CD4-positive, alpha-beta T cell (primary cell): ENCODE results near the gene S100A6. TPM values are rescaled to one million over a fixed set of nuclear protein-coding genes. Genes with fewer than 3 reads are reported as not detected.

Experiments
- ATAC-seq: fragments of 200-7000 bp; cut with Tn5 transposase; one replicate; pipeline ENCODE4 v1.10.0; 2022; ENCODE audit warnings: mild to moderate bottlenecking; ENCODE audit not compliant: poor library complexity
- CTCF ChIA-PET: fragments of 350-600 bp; sonication (Branson Sonifier 250); formaldehyde crosslinking; loops from one replicate; lab custom pipeline; 2021; ENCODE audit warnings: antibody characterized with exemption, inconsistent platforms; lab: Charles Lee
- POLR2A ChIA-PET: fragments of 350-600 bp; sonication (Branson Sonifier 250); formaldehyde crosslinking; loops from one replicate; lab custom pipeline; 2021; ENCODE audit warnings: antibody characterized with exemption, inconsistent platforms; lab: Charles Lee
- DNase-seq, 14 experiments: peaks; one replicate each; pipeline ENCODE4 v3.0.0-alpha.2; 2013 to 2020; ENCODE audit warnings: mixed read lengths in 2 of 14
- H3K27ac ChIP-seq, 2 donors: one replicate each; pipeline versions ENCODE4 v1.5.1 to v1.7.0; 2013; ENCODE audit warnings: low read length in 2 of 2, low read depth in 1 of 2, mild to moderate bottlenecking in 1 of 2
- H3K27me3 ChIP-seq, 2 experiments: 1 replicate in 1 of 2; 2 replicates in 1 of 2; pipeline versions ENCODE4 v1.6.1 to v1.7.0; 2013; ENCODE audit warnings: low read length in 2 of 2, control low read depth in 1 of 2, mild to moderate bottlenecking in 1 of 2, moderate library complexity in 1 of 2; ENCODE audit not compliant: insufficient read depth in 2 of 2, control insufficient read depth in 1 of 2
- H3K36me3 ChIP-seq: one replicate; pipeline ENCODE4 v1.6.1; 2013; ENCODE audit warnings: low read length, control low read depth; ENCODE audit not compliant: insufficient read depth
- H3K4me1 ChIP-seq: one replicate; pipeline ENCODE4 v1.6.1; 2013; ENCODE audit warnings: low read length, control low read depth; ENCODE audit not compliant: insufficient read depth
- H3K4me3 ChIP-seq: one replicate; pipeline ENCODE4 v1.5.1; 2013; ENCODE audit warnings: mild to moderate bottlenecking, low read length, moderate library complexity
- H3K9me3 ChIP-seq, 2 experiments: 1 replicate in 1 of 2; 2 replicates in 1 of 2; pipeline versions ENCODE4 v1.6.1 to v1.7.0; 2013; ENCODE audit warnings: low read length in 2 of 2, mild to moderate bottlenecking in 2 of 2, control low read depth in 1 of 2, moderate library complexity in 1 of 2; ENCODE audit not compliant: control insufficient read depth in 1 of 2, insufficient read depth in 1 of 2
- H3K27ac Mint-ChIP-seq: one replicate; pipeline ENCODE4 v1.8.0; 2020; ENCODE audit warnings: mixed read lengths
- H3K27me3 Mint-ChIP-seq: one replicate; pipeline ENCODE4 v1.8.0; 2021; ENCODE audit warnings: mixed read lengths
- H3K36me3 Mint-ChIP-seq: one replicate; pipeline ENCODE4 v1.8.0; 2021; ENCODE audit warnings: low read depth, mixed read lengths
- H3K4me1 Mint-ChIP-seq: one replicate; pipeline ENCODE4 v1.8.0; 2021; ENCODE audit warnings: low read depth, mixed read lengths
- H3K4me3 Mint-ChIP-seq: one replicate; pipeline ENCODE4 v1.8.0; 2020; ENCODE audit warnings: mild to moderate bottlenecking, mixed read lengths
- H3K9me3 Mint-ChIP-seq: one replicate; pipeline ENCODE4 v1.8.0; 2020; ENCODE audit warnings: mixed read lengths
- intact Hi-C, 2 experiments: fragments of 100-400 bp; cut with DNase I in 1 of 2; cut with micrococcal nuclease in 1 of 2; formaldehyde crosslinking; loops; one replicate each; pipeline versions ENCODE4 v1.15.1 to v1.9.0; 2023 to 2025; cut with DNase I, micrococcal nuclease
- total RNA-seq, 174 experiments: library from RNA in 2 of 174; stranded (reverse) in 2 of 174; gene quantifications; one replicate each; pipeline ENCODE4 v1.2.3 and lab custom pipeline; 2021 to 2026
- TF ChIP-seq, protein P1 (sequence below): fragments of 200-600 bp; IDR thresholded peaks from one replicate; pipeline ENCODE4 v1.8.0; 2022; ENCODE audit warnings: antibody characterized with exemption, mild to moderate bottlenecking

S100A6 gene
- total RNA-seq, 2 experiments from 2014 or later = 172 to 175 TPM

DNA sequence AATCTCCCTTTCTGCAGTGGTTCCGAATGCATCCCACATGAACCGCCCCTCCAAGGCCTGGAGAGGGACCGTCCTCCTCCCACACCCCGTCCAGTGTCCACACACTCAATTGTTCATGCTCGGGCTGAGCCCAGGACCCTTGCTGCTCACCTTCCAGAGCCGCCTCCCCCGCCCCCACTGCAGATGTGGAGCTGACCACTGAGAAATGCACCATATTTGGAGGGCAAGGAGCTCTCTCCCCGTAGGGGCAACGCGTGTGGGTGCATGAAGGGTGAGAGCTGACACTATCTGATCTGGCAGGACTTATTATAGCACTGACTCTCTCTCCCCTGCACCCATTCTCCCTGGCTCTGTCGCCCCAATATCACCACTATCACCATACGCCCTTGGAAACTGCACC lies 17.3 kb upstream of the S100A6 start:
- POLR2A ChIA-PET = interaction anchor here (2.0 to 2.2 kb wide), 2 partner anchors 8 to 19 kb away, joined by 5 to 10 read pairs; partner anchors contain the start of gene S100A4
- ATAC-seq (no peak), DNase-seq (no peak)
- no peaks in the 10 kb centered on the region for H3K27me3 ChIP-seq
- H3K9me3 ChIP-seq = no peaks in the 10 kb centered on the region
- H3K36me3 ChIP-seq = no peaks in the 10 kb centered on the region
- H3K27ac Mint-ChIP-seq = no peak overlapping the region
- no peaks in the 10 kb centered on the region for H3K9me3 Mint-ChIP-seq
- CTCF ChIA-PET = no interaction called here
- peaks cover 8% of the 10 kb centered on the region for H3K4me1 Mint-ChIP-seq
- no peaks in the 10 kb centered on the region for H3K27me3 Mint-ChIP-seq
- intact Hi-C loops = no loop called here
- H3K4me1 ChIP-seq = peaks cover 15% of the 10 kb centered on the region
- no peaks in the 10 kb centered on the region for H3K36me3 Mint-ChIP-seq
- H3K4me3 Mint-ChIP-seq = no peak overlapping the region
- TF ChIP-seq, protein P1, sequence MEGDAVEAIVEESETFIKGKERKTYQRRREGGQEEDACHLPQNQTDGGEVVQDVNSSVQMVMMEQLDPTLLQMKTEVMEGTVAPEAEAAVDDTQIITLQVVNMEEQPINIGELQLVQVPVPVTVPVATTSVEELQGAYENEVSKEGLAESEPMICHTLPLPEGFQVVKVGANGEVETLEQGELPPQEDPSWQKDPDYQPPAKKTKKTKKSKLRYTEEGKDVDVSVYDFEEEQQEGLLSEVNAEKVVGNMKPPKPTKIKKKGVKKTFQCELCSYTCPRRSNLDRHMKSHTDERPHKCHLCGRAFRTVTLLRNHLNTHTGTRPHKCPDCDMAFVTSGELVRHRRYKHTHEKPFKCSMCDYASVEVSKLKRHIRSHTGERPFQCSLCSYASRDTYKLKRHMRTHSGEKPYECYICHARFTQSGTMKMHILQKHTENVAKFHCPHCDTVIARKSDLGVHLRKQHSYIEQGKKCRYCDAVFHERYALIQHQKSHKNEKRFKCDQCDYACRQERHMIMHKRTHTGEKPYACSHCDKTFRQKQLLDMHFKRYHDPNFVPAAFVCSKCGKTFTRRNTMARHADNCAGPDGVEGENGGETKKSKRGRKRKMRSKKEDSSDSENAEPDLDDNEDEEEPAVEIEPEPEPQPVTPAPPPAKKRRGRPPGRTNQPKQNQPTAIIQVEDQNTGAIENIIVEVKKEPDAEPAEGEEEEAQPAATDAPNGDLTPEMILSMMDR = no peak
- H3K4me3 ChIP-seq = no peak overlapping the region
- H3K27ac ChIP-seq = no peak overlapping the region

DNA sequence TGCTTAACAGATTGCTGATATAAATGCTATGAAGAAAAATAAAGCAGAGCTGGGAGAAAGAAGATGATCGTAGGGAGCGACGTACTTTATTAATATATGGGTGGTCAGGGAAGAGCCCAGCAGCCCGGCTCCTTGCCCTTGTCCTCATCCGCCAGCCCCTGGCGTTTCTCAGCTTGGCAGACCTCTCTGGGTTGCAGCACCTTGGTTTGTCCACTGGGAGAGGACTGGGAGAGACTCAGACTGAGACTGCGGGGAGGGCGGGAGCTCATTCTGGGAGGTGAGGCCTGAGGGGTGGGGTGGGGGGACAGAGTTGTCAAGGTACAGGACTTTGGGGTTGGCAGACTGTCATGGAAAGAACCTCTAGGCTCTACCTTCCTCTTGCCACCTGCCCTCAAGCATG lies 16.5 kb upstream of the S100A6 start:
- no peak overlapping the region for H3K27ac Mint-ChIP-seq
- no peaks in the 10 kb centered on the region for H3K27me3 ChIP-seq
- H3K36me3 Mint-ChIP-seq = no peaks in the 10 kb centered on the region
- no peaks in the 10 kb centered on the region for H3K9me3 Mint-ChIP-seq
- TF ChIP-seq, protein P1 = no peak
- ChIA-PET CTCF (no interaction called here), POLR2A (interaction anchor here (1.2 kb wide), 1 partner anchor 12 kb away, joined by 3 read pairs; the partner anchor contains the start of gene S100A5)
- peaks cover 8% of the 10 kb centered on the region for H3K4me1 Mint-ChIP-seq
- H3K9me3 ChIP-seq = no peaks in the 10 kb centered on the region
- DNase-seq = no peak
- ATAC-seq = no peak
- no peaks in the 10 kb centered on the region for H3K27me3 Mint-ChIP-seq
- intact Hi-C loops = no loop called here
- H3K4me3 ChIP-seq = no peak overlapping the region
- no peak overlapping the region for H3K4me3 Mint-ChIP-seq
- H3K36me3 ChIP-seq = no peaks in the 10 kb centered on the region
- H3K4me1 ChIP-seq = peaks cover 22% of the 10 kb centered on the region
- no peak overlapping the region for H3K27ac ChIP-seq

DNA sequence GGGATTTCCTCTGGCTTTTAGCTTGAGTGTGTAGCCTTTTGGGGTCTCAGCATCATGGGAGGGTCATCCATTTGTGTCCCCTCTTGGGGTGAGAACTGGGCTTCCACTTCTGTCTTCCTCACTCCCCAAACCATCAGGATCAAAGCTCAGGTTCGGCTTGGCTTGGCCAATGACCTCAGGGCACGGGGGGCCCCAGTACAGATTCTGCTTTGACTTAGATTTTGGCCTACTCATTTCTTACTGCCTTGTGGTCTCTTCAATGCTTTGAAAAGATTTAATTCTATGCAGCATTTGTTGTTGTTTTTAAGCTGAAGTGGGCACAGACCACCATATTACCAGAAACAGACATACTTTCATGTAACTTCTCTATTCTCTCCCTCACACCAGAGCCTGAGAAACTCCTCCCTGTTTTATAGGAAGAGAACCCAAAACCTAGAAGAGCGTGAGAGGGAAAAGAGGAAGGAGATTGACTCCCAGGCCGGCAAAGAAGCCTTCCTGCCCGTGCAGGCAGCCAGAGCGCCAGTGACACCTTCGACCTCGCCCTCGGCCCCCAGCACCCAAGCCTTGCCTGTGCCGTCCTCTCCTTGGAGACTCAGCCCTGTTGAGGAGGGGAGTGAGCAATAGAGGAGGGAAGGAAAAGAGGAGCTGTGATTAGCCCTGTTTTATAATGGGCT lies 15.2 kb upstream of the S100A6 start:
- H3K27ac ChIP-seq = no peak overlapping the region
- no peak overlapping the region for H3K4me3 ChIP-seq
- ChIA-PET POLR2A (interaction anchor here (1.2 to 2.4 kb wide), 2 partner anchors 10 to 16 kb away, joined by 3 to 12 read pairs; partner anchors contain the start of genes S100A5 and S100A6), CTCF (interaction anchor here (1.0 to 1.3 kb wide), 2 partner anchors 17 to 19 kb away, joined by 3 to 5 read pairs; no protein-coding TSS in a partner anchor)
- DNase-seq = peak in 2 of 14 experiments; percentile 50 to 63
- no peaks in the 10 kb centered on the region for H3K9me3 ChIP-seq
- ATAC-seq = no peak
- H3K36me3 ChIP-seq = no peaks in the 10 kb centered on the region
- H3K4me1 Mint-ChIP-seq = peaks cover 16% of the 10 kb centered on the region
- H3K36me3 Mint-ChIP-seq = no peaks in the 10 kb centered on the region
- H3K4me3 Mint-ChIP-seq = no peak overlapping the region
- TF ChIP-seq, protein P1 = no peak
- no peaks in the 10 kb centered on the region for H3K9me3 Mint-ChIP-seq
- H3K27ac Mint-ChIP-seq = no peak overlapping the region
- H3K27me3 ChIP-seq = no peaks in the 10 kb centered on the region
- peaks cover 36% of the 10 kb centered on the region for H3K4me1 ChIP-seq
- intact Hi-C loops = no loop called here
- no peaks in the 10 kb centered on the region for H3K27me3 Mint-ChIP-seq
